Measurements from ENCODE around the gene ACAP2.

ACAP2 gene

DNA sequence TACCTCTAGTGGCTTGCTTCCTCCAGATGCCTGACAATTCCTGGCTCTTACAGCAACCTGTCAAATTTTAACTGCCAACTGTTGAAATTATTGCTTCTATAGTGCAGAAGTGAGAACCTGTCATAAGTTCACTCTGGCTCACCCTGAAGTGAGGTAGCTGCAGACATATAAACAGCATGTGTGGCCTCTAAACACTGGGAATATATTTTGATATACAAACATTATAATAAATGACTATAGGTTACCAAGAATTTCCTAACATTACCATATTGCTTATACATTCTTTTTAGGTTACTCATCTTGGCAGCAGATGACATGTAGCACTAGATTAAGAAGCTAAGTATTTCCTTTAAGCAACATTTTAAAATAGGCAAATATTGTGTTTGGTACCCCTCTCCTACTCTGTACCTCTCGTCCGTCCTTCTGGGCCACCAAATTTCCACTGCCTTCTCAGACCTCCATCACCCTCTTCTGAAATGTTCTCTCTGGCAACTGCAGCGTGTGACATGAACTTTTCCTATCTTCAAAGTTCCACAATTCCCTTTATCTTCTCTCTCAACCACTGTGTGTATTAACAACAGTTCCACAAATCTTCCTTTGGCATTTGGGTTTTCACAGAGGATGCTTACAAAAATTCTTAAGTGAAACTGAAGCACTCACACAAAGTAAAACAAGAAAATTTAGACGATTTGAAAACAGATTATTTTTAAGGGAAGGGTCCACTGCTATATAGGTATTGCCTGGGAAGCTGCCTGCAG, 156.5 kb downstream of the ACAP2 start:
- DNase-seq (ENCODE audit: low read depth): no peak

DNA sequence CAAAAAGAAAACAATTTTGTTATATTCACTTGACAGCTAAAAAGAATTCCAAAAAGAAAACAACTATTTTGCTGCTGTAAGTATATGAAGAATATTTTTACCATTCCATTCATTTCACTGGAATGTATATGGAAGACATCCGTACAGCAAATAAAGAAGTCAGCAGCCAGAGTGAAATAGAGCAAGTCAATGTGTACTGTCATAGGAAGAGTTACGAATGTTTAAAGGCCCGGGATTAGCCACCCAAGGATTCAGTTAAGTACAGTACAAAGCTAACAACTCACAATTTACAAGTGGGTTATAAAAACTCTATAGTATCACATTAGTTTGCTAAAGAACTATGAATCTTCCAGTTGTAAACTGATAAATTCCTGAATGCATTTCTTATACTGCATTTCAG, 157.4 kb downstream of the ACAP2 start:
- DNase-seq (ENCODE audit: low read depth): no peak

DNA sequence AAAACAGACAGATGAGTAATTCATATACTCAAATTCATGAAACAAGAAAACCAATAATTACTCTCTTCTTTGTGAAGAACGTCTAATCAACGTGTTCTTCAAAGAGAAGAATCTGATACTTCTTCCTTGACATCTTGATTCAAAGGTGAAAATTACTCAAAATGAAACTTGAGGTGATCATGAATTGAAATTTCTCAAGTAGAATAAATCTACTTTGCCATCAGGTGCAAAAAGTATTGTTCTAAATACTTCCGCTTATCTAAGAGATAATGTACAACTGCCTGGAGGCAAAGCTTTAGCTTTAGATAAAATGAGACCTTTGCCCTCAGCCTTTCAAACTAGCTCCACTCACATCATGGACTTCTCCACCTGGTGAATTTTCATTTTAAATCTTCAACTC, 158.0 kb downstream of the ACAP2 start:
- no peak for DNase-seq (ENCODE audit: low read depth)

DNA sequence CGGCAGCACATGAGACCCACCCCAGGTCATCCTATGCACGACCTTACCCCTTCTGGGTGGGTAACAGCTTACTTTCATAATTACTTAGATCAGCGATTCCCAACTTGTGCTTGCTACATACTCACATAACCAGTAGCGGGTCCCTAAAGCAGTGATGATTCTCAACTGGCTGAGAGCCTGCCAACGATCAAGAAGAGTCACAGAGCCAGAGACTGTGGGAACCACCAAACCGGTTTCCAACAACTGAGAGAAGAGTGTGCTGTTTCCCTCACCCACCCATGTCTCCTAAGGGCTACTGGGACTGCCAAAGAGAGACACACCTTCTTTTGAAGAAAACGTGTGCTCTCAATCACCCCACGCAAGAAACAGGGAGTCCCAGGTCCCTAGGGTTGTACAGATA, 159.9 kb downstream of the ACAP2 start:
- DNase-seq (ENCODE audit: low read depth): no peak

DNA sequence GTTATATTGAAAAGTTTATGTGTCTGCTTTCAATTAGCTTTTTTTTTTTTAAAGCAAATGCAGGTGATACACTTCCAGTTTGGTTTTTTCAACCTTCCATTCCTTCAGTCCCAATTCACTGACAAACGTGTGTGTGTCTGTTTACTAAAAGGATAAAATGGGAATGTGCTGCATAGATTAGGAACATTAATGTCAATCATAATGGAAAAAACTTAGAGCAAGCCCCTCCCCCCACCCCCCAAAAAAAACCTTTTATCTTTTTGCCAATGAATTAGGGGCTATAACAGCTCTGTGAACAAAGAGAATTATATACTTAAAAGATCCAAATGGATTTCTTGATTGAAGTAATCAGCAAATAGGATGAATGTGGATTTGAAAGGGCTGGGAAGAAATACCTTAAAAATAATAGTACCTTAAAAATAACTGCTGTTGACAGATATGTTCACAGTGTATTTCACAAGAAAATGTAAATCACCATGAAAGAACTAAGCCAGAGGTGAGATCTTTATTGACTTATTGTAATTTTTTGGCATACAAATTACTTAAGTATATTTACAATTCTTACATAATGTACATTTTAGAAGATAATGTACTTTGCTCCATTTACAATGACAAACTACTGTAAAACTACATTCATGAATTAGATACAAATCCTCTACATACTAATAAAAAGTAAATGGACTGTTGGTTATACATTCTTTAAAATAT, 168.4 kb downstream of the ACAP2 start:
- no peak for DNase-seq (ENCODE audit: low read depth)

DNA sequence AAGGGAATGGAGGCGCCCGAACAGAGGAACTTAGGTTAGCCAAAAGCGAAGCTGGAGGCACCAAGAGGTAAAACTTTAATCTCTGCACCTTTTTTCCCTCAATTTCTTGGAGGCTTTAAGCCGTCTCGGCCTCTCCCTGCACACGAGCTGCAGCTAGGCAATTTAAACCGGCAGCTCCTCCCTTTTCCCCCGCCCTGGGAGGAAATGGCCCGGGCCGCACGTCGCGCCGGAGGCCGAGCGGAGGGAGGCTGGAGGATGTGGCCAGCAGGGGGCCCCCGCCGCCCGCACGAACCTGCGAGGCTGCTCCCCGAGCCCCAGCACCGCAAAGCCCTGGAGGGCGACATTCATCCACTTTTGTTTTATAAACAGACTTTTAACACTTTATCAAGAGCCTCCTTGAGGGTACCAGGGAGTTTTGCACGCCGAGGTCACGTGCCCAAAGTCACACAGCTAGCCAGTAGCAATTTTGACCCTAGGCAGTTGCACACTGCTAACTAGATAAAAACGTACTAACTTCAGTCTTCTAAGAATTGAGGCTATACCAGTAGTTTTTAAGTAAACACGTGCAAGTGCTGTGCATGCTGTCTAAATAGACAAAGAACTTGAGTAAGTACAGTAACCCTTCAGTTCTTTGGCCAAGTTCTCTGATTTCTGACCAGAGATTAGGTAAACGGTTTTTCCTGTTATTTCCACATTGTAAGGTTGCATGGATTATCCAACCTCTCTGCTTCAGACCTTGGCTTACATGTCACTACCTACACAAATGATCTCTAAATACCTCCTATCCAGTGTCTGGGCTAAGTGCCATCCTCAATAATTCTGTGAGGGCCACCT, 171.2 kb downstream of the ACAP2 start:
- peak; percentile 58 for DNase-seq (ENCODE audit: low read depth)

DNA sequence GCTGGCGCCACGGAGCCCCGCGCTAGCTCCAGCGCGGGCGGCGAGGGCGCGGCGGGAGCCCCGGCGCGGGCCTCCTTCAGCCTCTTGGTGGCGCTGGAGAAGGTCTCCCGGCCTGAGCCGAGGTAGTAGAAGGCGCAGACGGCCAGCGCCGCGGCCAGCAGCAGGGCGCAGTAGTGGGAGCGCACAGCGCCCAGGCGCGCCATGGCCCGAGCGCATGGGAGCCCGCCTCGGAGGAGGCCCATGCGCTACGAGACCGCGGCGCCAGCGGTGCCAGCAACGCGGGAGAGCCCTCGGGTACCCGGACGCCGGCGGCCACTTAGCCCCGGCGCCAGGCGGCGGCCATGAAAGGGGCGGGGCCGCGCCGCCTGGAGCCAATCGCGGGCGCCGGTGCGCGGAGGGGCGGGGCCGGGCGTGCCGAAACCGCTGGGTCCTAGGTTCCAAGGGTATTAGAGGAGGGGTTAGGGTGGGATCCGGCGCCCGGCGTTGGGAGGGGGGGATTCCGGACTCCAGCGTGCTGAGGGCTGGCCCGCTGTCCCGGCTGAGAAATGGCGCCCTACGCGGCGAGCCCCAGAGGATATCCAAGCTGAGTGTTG, 171.9 kb downstream of the ACAP2 start, which contains the start of gene XXYLT1:
Gene XXYLT1, minus strand, starts transcription at position 343 of the 593 bp plus-strand sequence. Its CDS starts 101 bp downstream, at position 242.
- peak; percentile 59 for DNase-seq (ENCODE audit: low read depth)

DNA sequence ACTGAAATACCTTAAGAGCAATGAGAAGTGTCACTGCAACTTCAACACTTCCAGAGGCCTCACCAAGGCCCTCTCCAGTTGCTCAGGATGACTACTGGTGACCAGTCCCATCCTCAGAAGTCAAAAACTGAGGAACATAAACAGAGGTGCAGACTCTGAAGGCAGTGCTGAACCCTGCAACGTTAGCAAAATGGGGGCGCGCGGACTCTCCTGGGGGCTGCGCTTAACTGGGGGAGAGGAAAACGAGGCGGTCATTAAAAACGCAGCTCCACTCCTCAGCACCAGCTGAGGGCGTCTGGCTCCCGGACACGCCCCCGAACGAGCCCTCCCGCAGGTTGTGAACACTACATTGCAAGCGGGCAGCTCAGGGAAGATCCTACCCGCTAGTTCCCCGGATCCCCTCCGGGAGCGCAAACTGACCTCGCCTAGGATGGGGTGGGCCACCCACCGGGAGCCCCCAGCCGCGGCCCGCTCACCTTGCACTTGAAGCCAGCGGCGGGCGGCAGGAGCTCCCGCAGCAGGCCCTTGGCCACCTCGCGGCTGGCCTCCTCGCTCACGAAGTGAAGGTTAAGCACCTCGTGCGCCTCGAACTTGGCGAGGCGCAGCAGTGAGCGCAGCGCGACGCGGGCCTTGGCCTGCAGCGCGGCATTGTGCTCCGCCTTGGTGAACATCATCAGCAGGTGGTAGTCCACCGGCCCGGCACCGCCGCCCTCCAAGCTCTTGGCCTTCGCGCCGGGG, 172.6 kb downstream of the ACAP2 start:
- DNase-seq (ENCODE audit: low read depth): no peak

DNA sequence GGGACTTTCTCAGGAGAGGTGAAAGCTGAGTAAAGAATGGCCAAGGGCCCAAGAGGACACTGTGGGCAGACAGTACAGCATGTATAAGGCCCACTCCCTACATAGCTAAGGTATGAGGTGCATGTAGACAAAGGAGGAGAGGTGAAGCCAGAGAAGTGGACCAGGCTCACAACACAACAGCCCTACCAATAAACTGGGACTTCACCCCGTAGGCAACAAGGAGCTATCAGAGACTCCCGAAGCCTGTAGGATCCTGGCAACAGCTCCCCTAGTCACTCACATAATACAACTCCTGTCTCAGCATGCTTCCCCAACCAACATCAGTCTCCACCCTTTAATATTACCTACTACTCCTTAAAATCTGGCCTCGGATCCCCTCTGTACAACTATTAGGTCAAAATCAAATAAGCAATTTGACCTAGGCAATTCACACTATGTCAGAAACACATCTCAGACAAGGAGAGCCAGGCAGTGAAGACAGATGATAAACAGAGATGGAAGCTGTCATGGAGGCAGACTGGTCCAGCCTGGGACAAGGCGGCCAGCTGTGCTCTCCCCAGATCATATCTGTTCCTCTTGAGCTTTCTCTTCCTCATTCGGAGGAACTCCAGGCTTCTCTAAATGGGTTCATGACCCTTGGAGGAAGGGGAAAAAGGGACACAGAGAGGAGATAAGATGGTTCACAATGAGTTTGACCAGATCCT, 173.3 kb downstream of the ACAP2 start:
- DNase-seq (ENCODE audit: low read depth): no peak

DNA sequence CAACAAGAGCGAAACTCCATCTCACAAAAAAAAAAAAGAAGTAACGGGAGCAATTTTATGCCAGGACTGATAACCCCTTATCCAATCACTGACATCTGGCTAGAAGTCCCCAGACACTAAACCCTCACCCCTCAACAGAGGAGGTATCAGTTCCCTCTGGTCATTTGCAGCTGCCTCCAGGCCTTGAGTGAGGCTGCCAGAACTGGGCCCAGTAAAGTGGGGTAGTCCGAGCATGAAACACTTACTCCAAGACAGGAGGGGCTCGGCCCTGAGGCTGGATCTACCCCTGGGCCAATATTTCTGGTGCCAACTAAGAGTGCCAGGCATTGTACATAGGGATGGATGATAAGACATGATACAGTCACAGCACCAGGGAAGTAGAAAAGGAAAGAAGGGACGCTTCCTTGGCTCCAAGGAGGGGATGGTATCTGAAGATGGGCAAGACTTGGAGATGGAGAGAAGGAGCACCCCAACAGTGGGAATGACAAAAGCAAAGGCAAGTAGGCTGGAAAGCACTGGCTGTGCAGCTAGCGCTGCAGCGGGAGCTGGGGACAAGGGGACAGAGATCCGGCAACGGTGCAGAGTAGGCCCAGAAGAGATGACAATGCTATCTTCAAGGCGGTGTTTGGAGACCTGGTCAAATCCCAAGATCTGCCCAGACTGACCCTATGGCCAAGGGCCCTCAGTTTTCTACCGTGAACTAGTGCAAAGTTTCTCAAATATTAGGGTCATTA, 174.1 kb downstream of the ACAP2 start:
- no peak for DNase-seq (ENCODE audit: low read depth)

DNA sequence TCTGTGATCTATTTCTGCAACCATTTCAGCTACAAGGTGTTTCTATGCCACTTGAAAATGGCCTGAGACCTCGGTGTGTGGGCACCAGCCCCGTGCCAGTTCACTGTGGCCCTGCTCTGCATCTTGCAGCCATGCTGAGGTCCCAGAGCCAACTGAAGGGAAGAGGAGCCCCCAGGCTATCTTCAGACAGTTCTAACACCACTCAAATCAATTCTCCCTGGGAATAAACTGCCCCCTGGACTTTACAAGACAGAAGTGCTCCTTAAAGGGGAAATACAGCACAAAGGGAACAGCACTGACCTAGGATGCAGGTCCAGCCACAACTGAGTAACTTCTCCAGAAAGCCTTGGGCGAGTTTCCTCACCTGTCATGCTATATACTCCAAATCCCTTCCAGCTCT, 175.7 kb downstream of the ACAP2 start:
- DNase-seq (ENCODE audit: low read depth): no peak

DNA sequence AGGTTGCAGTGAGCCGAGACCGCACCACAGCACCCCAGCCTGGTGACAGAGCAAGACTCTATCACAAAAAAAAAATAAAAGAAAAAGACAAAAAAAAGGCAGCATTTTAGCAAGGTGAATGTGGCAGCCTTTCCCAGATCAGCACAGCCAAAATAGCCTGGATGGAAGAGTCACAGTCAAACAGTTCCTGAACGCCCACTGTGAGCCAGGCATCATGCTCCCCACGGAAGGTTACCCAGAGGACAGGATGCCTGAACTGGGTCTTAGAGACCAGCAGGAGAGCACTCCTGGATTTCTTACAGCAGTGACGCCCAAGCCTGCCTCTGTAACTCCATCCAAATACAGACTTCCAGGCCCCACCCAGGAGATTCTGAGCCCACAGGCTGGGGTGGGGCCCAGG, 176.4 kb downstream of the ACAP2 start:
- no peak for DNase-seq (ENCODE audit: low read depth)

DNA sequence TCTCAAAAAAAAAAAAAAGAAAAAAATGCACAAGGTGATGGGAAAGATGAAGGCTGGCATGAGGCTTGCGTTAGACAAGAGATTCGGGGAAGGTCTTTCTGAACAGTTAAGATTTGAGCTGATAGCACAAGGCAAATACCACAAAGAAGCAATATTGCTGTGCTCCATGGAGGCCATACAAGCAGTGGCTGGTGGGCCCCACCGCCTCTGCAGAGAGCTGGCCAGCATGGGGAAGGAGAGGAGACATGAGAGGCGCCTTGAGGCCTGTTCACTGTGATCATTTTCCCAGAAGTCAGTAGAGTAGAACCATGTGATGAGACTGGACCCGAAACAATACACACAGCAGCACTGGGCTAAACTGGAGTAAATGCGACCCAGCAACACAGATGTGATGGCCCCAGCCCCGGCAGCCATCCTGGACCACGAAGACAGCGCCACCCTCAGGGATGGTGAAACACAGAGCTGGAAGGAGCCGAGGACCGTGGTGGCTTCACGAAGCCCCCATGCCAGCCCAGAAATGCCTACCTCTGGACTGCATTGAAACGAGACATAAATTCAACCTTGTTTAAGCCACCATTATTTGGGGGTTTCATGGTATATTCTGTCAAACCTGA, 177.3 kb downstream of the ACAP2 start:
- DNase-seq (ENCODE audit: low read depth): no peak

DNA sequence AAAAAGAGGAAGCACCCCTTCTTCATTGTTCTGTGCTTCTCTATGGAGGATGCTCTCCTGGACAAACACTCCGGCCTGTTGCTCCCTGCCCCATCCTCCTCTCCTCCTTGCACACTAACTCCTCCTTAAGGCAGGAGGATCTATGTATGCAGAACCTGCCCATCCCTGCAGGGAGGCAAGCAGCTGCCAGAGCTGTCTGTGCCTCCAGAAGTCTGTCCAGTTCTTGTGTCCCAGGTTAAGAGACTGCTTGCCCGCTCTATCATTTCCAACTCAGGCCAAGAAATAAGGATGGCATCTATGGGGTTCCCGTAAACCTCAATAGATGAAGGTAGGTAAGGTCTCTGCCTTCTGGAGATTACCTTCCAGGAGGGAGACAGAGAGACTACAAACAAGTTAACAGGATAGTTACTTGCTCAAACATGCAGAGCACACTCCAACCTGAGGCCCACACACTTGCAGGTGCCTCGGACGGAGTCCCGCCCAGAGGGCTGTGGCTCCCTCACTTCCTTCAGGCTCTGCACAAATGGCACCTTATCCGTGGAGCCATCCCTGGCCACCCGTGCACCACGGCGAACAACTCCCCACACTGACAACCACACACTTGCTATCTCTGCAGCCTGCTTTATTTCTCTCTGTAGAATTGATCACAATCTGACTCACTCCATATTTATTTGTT, 178.8 kb downstream of the ACAP2 start:
- DNase-seq (ENCODE audit: low read depth): no peak

DNA sequence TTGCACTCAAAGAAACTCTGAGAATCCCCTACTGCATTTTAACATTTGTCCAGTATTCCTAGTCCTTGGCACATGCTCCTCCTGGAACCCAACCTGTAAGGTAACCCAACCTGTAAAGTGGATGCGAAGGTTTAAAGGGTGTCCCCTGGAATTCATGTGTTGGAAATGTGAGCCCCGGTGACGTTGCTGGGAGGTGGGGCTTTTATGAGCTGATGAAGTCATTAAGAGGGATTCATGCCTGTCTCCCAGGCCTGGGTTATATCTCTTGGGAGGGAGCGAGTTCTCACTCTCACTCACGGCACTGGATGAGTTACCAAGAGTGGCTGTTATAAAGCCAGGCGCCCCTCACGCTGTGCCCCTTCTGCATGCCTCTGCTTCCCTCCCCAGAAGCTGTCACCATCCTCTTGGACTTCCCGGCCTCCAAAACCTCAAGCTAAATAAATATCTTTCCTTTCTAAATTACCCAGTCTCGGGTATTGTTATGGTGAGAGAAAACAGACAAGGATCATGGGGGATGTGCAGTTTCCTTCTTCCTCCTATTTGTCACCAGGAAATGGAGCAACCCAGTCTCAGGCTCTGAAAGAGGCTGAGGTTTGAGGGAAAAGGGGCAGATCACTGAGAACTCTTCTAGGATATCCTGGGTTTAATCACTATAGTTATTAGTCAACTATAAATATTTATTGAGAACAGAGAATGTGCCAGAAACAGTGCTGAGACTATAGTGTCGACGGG, 179.5 kb downstream of the ACAP2 start:
- no peak for DNase-seq (ENCODE audit: low read depth)

DNA sequence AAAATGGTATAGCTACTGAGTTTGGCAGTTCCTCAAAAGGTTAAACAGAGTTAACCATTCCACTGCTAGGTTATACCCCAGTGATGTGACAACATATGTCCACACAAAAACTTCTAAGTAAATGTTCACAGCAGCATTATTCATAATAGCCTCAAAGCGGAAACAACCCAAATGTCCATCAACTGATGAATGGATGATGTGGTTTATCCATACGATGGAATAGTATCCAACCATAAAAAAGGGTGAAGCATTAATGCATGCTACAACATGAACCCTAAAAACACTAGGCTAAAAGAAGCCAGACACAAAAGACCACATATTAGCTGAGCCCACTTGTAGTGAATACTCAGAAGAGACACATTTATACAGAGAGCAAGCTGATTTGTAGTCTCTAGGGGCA, 180.9 kb downstream of the ACAP2 start:
- DNase-seq (ENCODE audit: low read depth): no peak

DNA sequence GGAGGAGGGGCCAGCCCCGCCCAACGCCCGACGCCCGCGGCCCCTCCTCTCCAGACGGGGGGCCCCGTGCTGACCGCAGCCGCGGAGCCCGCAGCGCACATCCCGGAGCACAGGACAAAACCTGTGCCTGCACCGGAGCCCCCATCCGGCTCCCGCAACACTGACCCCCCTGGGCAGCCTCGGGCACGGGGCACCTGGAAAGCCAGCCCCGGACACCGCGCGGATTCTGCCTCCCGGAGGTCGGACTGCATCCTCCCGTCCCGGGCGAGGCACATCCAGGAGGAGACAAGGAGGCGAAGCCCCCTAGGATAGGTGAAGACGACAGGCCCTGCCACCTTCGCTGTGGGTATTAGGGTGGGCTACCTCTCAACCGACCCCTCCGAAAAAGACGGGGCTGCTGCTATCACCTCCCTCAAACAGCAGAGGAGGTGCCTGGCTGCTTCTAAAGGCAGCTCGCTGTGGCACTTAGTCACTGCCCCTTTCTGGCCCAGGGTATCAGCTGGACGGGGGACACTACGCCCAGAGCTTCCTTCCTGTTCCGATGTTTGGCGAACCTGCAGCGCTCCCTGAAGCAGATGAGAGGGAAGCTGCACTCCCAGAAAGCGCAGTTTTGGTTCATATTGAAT, 182.4 kb downstream of the ACAP2 start:
- DNase-seq (ENCODE audit: low read depth): no peak
